Large intestine (tissue), 3 donors: Measurements from ENCODE around the gene MFGE8. TPM values are rescaled to one million over a fixed set of nuclear protein-coding genes. Genes with fewer than 3 reads are reported as not detected.

Experiments used
- DNase-seq, 2 donors: peaks; one replicate each; pipeline versions ENCODE4 v3.0.0 to v3.0.0-alpha.2; 2013
- H3K27ac ChIP-seq: one replicate; pipeline ENCODE4 v1.5.1; 2013; ENCODE audit warnings: low read length
- H3K27me3 ChIP-seq: 2 replicates; pipeline ENCODE4 v1.6.1; 2013; ENCODE audit warnings: low read length; ENCODE audit not compliant: control insufficient read depth, insufficient read depth
- H3K36me3 ChIP-seq: 2 replicates; pipeline ENCODE4 v1.6.1; 2013; ENCODE audit warnings: low read length; ENCODE audit not compliant: control insufficient read depth, insufficient read depth
- H3K4me1 ChIP-seq: one replicate; pipeline ENCODE4 v1.6.1; 2013; ENCODE audit warnings: low read length; ENCODE audit not compliant: control insufficient read depth, insufficient read depth
- H3K4me3 ChIP-seq: one replicate; pipeline ENCODE4 v1.5.1; 2013; ENCODE audit warnings: low read length
- H3K9me3 ChIP-seq: one replicate; pipeline ENCODE4 v1.6.1; 2013; ENCODE audit warnings: mild to moderate bottlenecking, low read depth, low read length, moderate library complexity; ENCODE audit not compliant: control insufficient read depth
- WGBS: methylation state at CpG from one replicate; pipeline ENCODE4 v1.1.5; 2013; ENCODE audit warnings: low lambda C conversion rate; ENCODE audit not compliant: insufficient coverage; 5-methylcytosine and 5-hydroxymethylcytosine counted together
- polyA plus RNA-seq: library from polyadenylated mRNA; unstranded; fragments of 120-200 nt; gene quantifications from one replicate; pipeline ENCODE4 v1.2.1, GENCODE V29; 2013

MFGE8 gene
- polyA plus RNA-seq, 1 donor, result 36.7 TPM

- Histone ChIP-seq H3K4me3 (no peak overlapping the region), H3K36me3 (no peaks in the 10 kb centered on the region), H3K27ac (no peak overlapping the region), H3K27me3 (peaks cover 4% of the 10 kb centered on the region), H3K4me1 (peaks cover 8% of the 10 kb centered on the region), H3K9me3 (no peaks in the 10 kb centered on the region)
- DNase-seq, result no peak
- WGBS, result no CpG with 5 or more reads among the region's 12 CpGs
Observed at GRCh38 chr15:88900309-88900981, 12.7 kb downstream of the MFGE8 start.

GRCh38 chr15:88899251-88899650, 13.9 kb downstream of the MFGE8 start:
- Histone ChIP-seq H3K4me1 (peaks cover 1% of the 10 kb centered on the region), H3K9me3 (peaks cover 7% of the 10 kb centered on the region), H3K27ac (no peak overlapping the region), H3K4me3 (no peak overlapping the region), H3K27me3 (peaks cover 16% of the 10 kb centered on the region), H3K36me3 (no peaks in the 10 kb centered on the region)
- no CpG with 5 or more reads among the region's 9 CpGs for WGBS
- DNase-seq, result no peak

GRCh38 chr15:88898736-88899135, 14.4 kb downstream of the MFGE8 start:
- no peaks in the 10 kb centered on the region for H3K36me3 ChIP-seq
- no peaks in the 10 kb centered on the region for H3K4me1 ChIP-seq
- no peak overlapping the region for H3K27ac ChIP-seq
- no CpG with 5 or more reads among the region's 15 CpGs for WGBS
- H3K27me3 ChIP-seq, result peaks cover 21% of the 10 kb centered on the region
- no peak overlapping the region for H3K4me3 ChIP-seq
- peaks cover 7% of the 10 kb centered on the region for H3K9me3 ChIP-seq
- DNase-seq, result no peak

GRCh38 chr15:88897456-88898194, 15.6 kb downstream of the MFGE8 start:
- Histone ChIP-seq H3K27ac (no peak overlapping the region), H3K9me3 (peaks cover 7% of the 10 kb centered on the region), H3K4me3 (no peak overlapping the region), H3K36me3 (no peaks in the 10 kb centered on the region), H3K4me1 (no peaks in the 10 kb centered on the region), H3K27me3 (peaks cover 24% of the 10 kb centered on the region)
- DNase-seq, result peak; percentile 73 to 74
- 0% methylated on average over 1 of the region's 12 CpGs for WGBS

GRCh38 chr15:88897142-88897455, 16.1 kb downstream of the MFGE8 start:
- DNase-seq, result no peak
- H3K4me1 ChIP-seq, result no peaks in the 10 kb centered on the region
- peaks cover 24% of the 10 kb centered on the region for H3K27me3 ChIP-seq
- no peaks in the 10 kb centered on the region for H3K36me3 ChIP-seq
- no peak overlapping the region for H3K4me3 ChIP-seq
- peaks cover 7% of the 10 kb centered on the region for H3K9me3 ChIP-seq
- WGBS, result no CpG with 5 or more reads among the region's 8 CpGs
- H3K27ac ChIP-seq, result no peak overlapping the region

- H3K9me3 ChIP-seq, result peaks cover 7% of the 10 kb centered on the region
- 100% methylated on average over 1 of the region's 8 CpGs for WGBS
- H3K27me3 ChIP-seq, result peaks cover 24% of the 10 kb centered on the region
- no peak overlapping the region for H3K4me3 ChIP-seq
- H3K36me3 ChIP-seq, result no peaks in the 10 kb centered on the region
- no peaks in the 10 kb centered on the region for H3K4me1 ChIP-seq
- no peak overlapping the region for H3K27ac ChIP-seq
- DNase-seq, result no peak
Observed at GRCh38 chr15:88896333-88897033, 16.7 kb downstream of the MFGE8 start.

GRCh38 chr15:88894819-88895767, 18.1 kb downstream of the MFGE8 start, which contains the start of gene HAPLN3:
HAPLN3 (minus strand) TSS chr15:88895544; CDS start chr15:88887298, 8,246 bp downstream.
- H3K36me3 ChIP-seq, result no peaks in the 10 kb centered on the region
- WGBS, result no CpG with 5 or more reads among the region's 70 CpGs
- H3K27me3 ChIP-seq, result peaks cover 24% of the 10 kb centered on the region
- H3K9me3 ChIP-seq, result peaks cover 7% of the 10 kb centered on the region
- H3K4me1 ChIP-seq, result no peaks in the 10 kb centered on the region
- H3K4me3 ChIP-seq, result peak within 1 kb of the TSS; percentile 19
- DNase-seq, result peak in 1 of 2 donors; percentile 32
- H3K27ac ChIP-seq, result no peak within 1 kb of the TSS

- no CpG with 5 or more reads among the region's 23 CpGs for WGBS
- DNase-seq, result peak in 1 of 2 donors; percentile 46
Observed at GRCh38 chr15:88894348-88894818, 18.8 kb downstream of the MFGE8 start.

GRCh38 chr15:88891540-88892254, 21.5 kb downstream of the MFGE8 start:
- no peak overlapping the region for H3K27ac ChIP-seq

More at GRCh38 chr15:88894348-88894818, 18.8 kb downstream of the MFGE8 start:
- no peaks in the 10 kb centered on the region for H3K36me3 ChIP-seq
- peaks cover 7% of the 10 kb centered on the region for H3K9me3 ChIP-seq
- peaks cover 24% of the 10 kb centered on the region for H3K27me3 ChIP-seq
- no peaks in the 10 kb centered on the region for H3K4me1 ChIP-seq
- H3K4me3 ChIP-seq, result no peak overlapping the region
- no peak overlapping the region for H3K27ac ChIP-seq

More at GRCh38 chr15:88891540-88892254, 21.5 kb downstream of the MFGE8 start:
- Histone ChIP-seq H3K4me1 (no peaks in the 10 kb centered on the region), H3K36me3 (no peaks in the 10 kb centered on the region), H3K27me3 (peaks cover 24% of the 10 kb centered on the region), H3K9me3 (peaks cover 7% of the 10 kb centered on the region), H3K4me3 (no peak overlapping the region)
- no peak for DNase-seq
- WGBS, result no CpG with 5 or more reads among the region's 7 CpGs
